Hematopoietic multipotent progenitor cell treated with erythropoietin and hydrocortisone succinate and interleukin-3 and kit ligand, for 4 days (in vitro differentiated cells): ENCODE data around the gene EMILIN3.
A peak's percentile ranks its signal among the peaks of the same experiment; 100 is the strongest.

Source experiments
- DNase-seq: peaks from one replicate; pipeline ENCODE4 v3.0.0-alpha.2; 2015

Gene EMILIN3

GRCh38 chr20:41366546-41367392 is at the start of gene EMILIN3:
Gene EMILIN3 (minus strand): TSS chr20:41366818. CDS start chr20:41366634, 184 bp downstream.
- DNase-seq: no peak

GRCh38 chr20:41415191-41415590 is 48.6 kb upstream of the EMILIN3 start:
- no peak for DNase-seq

GRCh38 chr20:41413169-41413568 is 46.6 kb upstream of the EMILIN3 start:
- no peak for DNase-seq

GRCh38 chr20:41412324-41413120 is 45.9 kb upstream of the EMILIN3 start:
- no peak for DNase-seq

GRCh38 chr20:41411391-41411847 is 44.8 kb upstream of the EMILIN3 start:
- DNase-seq: peak; percentile 76

GRCh38 chr20:41408986-41409385 is 42.4 kb upstream of the EMILIN3 start:
- DNase-seq: peak; percentile 67

- peak; percentile 96 for DNase-seq
These were observed 41.7 kb upstream of the EMILIN3 start for GRCh38 chr20:41408156-41408794.

- peak; percentile 88 for DNase-seq
These were observed 41.0 kb upstream of the EMILIN3 start for GRCh38 chr20:41407607-41408006.

- no peak for DNase-seq
These were observed 40.4 kb upstream of the EMILIN3 start for GRCh38 chr20:41406896-41407444.

GRCh38 chr20:41406353-41406752 is 39.7 kb upstream of the EMILIN3 start:
- DNase-seq: no peak

- no peak for DNase-seq
These were observed 38.8 kb upstream of the EMILIN3 start for GRCh38 chr20:41405436-41405835.

- no peak for DNase-seq
These were observed 37.0 kb upstream of the EMILIN3 start for GRCh38 chr20:41403604-41404003.

GRCh38 chr20:41398408-41398807 is 31.8 kb upstream of the EMILIN3 start:
- DNase-seq: no peak

- no peak for DNase-seq
These were observed 29.3 kb upstream of the EMILIN3 start for GRCh38 chr20:41395667-41396664.

- DNase-seq: no peak
These were observed 28.5 kb upstream of the EMILIN3 start for GRCh38 chr20:41394931-41395666.

GRCh38 chr20:41394081-41394480 is 27.5 kb upstream of the EMILIN3 start:
- DNase-seq: no peak

- DNase-seq: no peak
These were observed 27.1 kb upstream of the EMILIN3 start for GRCh38 chr20:41393705-41394066.

GRCh38 chr20:41392871-41393704 is 26.5 kb upstream of the EMILIN3 start:
- no peak for DNase-seq

GRCh38 chr20:41392295-41392694 is 25.7 kb upstream of the EMILIN3 start:
- no peak for DNase-seq

GRCh38 chr20:41391587-41392001 is 25.0 kb upstream of the EMILIN3 start:
- DNase-seq: no peak
